ENCODE measurements around the gene DGKH. TPM values are rescaled to one million over a fixed set of nuclear protein-coding genes. Genes with fewer than 3 reads are reported as not detected.

Gene DGKH
- total RNA-seq, 3 donors from 2014 or later = 11.5 to 19.0 (median 19.0) TPM

DNA sequence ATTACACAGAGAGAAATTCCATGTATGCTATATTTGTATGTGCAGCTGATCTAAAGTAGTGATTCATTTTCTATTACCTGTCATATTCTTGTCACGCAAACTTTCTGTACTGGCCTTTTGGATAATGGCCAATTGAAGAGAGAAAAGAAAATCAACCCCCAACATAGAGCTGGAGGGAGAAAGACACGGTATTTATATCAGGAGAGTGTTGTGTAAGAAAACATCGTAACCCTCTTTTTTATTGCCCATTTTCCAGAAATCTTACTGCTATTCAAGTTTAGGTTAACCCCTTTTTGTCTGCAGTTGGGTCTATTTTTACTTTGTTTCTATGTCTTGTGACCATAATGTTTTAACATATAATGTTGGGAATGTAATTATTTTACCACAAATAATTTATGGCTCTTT lies 27.9 kb downstream of the DGKH start:
- Histone ChIP-seq H3K4me3 (no peak overlapping the region), H3K27ac (no peak overlapping the region), H3K4me1 (no peaks in the 10 kb centered on the region), H3K27me3 (no peaks in the 10 kb centered on the region), H3K36me3 (no peaks in the 10 kb centered on the region), H3K9me3 (no peaks in the 10 kb centered on the region)
- intact Hi-C loops (cut with DNase I; ENCODE audit: low total_unique reads) = no loop called here
- DNase-seq (ENCODE audit: low spot score in 2 of 2) = no peak
- TF ChIP-seq POLR2AphosphoS5 (IDR thresholded peaks at IDR 0.05) (no peak), CTCF (IDR thresholded peaks at IDR 0.05) (no peak), POLR2A (IDR thresholded peaks at IDR 0.05) (no peak)

- no peaks in the 10 kb centered on the region for H3K27me3 ChIP-seq
- TF ChIP-seq CTCF (IDR thresholded peaks at IDR 0.05) (no peak), POLR2AphosphoS5 (IDR thresholded peaks at IDR 0.05) (no peak), POLR2A (IDR thresholded peaks at IDR 0.05) (no peak)
- DNase-seq (ENCODE audit: low spot score in 2 of 2) = no peak
- H3K27ac ChIP-seq = no peak overlapping the region
- H3K4me1 ChIP-seq = no peaks in the 10 kb centered on the region
- no peak overlapping the region for H3K4me3 ChIP-seq
- peaks cover 0 to 4% of the 10 kb centered on the region in 2 donors for H3K9me3 ChIP-seq
- intact Hi-C loops (cut with DNase I; ENCODE audit: low total_unique reads) = no loop called here
- H3K36me3 ChIP-seq = no peaks in the 10 kb centered on the region
These were observed 29.8 kb downstream of the DGKH start for GRCh38 chr13:42078128-42078808.

DNA sequence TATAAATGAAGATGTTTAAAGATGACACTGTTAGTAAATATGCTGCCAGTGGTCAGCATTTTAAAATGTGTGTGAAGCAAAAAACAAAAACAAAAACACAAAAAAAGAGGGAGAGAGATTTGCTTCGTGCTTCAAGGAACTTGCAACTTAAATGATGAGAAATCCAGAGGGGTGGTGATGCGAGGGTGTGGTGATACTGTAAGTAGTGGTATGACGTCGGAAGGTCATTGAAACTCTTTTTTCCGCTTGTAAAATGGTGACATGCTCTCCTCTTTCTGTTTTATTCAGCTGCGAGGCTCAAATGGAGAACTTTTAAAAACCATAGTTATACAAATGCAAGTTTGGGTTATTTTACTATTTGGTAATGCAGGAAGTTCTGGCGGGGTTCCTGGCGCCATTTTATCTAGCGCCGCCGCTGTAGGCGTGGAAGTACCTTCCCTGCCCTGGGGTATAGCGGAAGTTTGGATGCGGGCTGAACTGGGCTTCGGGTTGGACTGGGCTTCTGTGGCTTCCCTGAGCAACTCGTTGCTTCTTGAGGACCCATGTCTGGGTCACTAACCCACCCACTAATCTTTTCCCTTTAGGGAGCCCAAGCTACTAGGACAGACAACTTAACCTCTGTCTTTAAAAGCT lies 34.8 kb downstream of the DGKH start:
- no peak for DNase-seq (ENCODE audit: low spot score in 2 of 2)
- no peaks in the 10 kb centered on the region for H3K4me1 ChIP-seq
- H3K4me3 ChIP-seq = no peak overlapping the region

GRCh38 chr13:42084722-42085121 lies 36.3 kb downstream of the DGKH start:
- no peaks in the 10 kb centered on the region for H3K36me3 ChIP-seq
- no peak for TF ChIP-seq POLR2AphosphoS5 (IDR thresholded peaks at IDR 0.05)
- TF ChIP-seq POLR2A (IDR thresholded peaks at IDR 0.05) = no peak
- no peak for TF ChIP-seq CTCF (IDR thresholded peaks at IDR 0.05)
- H3K4me1 ChIP-seq = no peaks in the 10 kb centered on the region
- H3K27ac ChIP-seq = no peak overlapping the region
- H3K27me3 ChIP-seq = no peaks in the 10 kb centered on the region
- H3K9me3 ChIP-seq = peaks cover 0 to 4% of the 10 kb centered on the region in 2 donors
- intact Hi-C loops (cut with DNase I; ENCODE audit: low total_unique reads) = no loop called here
- DNase-seq (ENCODE audit: low spot score in 2 of 2) = no peak
- no peak overlapping the region for H3K4me3 ChIP-seq

More for the DNA sequence above, 34.8 kb downstream of the DGKH start:
- peaks cover 0 to 4% of the 10 kb centered on the region in 2 donors for H3K9me3 ChIP-seq
- H3K36me3 ChIP-seq = no peaks in the 10 kb centered on the region
- TF ChIP-seq POLR2AphosphoS5 (IDR thresholded peaks at IDR 0.05) (no peak), POLR2A (IDR thresholded peaks at IDR 0.05) (no peak), CTCF (IDR thresholded peaks at IDR 0.05) (no peak)
- intact Hi-C loops (cut with DNase I; ENCODE audit: low total_unique reads) = no loop called here
- H3K27ac ChIP-seq = no peak overlapping the region
- H3K27me3 ChIP-seq = no peaks in the 10 kb centered on the region

DNA sequence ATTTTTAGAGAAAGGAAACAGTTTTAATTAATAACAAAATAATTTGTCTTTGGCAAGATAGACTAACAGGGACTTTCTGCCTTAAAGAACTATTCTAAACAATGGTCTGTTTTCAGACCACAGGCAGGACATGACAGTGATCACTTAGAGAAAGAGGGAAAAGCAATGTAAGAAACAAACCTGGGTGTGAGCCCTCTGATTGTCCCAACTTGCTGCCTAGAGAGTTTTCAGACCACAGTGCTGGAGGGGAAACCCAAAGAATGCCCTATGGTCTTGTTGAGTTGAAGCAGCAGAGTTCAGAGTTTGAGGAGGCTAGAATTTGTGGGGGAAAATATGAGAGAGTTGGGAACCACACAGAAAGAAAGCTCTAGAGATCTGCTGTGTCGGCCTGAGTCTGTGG lies 38.1 kb downstream of the DGKH start:
- no peaks in the 10 kb centered on the region for H3K4me1 ChIP-seq

More for the DNA sequence above, 38.1 kb downstream of the DGKH start:
- Histone ChIP-seq H3K27me3 (no peaks in the 10 kb centered on the region), H3K27ac (no peak overlapping the region), H3K9me3 (peaks cover 0 to 2% of the 10 kb centered on the region in 2 donors), H3K36me3 (no peaks in the 10 kb centered on the region), H3K4me3 (no peak overlapping the region)
- no peak for DNase-seq (ENCODE audit: low spot score in 2 of 2)
- intact Hi-C loops (cut with DNase I; ENCODE audit: low total_unique reads) = no loop called here
- TF ChIP-seq POLR2AphosphoS5 (IDR thresholded peaks at IDR 0.05) (no peak), POLR2A (IDR thresholded peaks at IDR 0.05) (no peak), CTCF (IDR thresholded peaks at IDR 0.05) (no peak)

Data from breast epithelium (tissue), 4 donors.